NB4 (cell line): Measurements from ENCODE around the gene OSBP.

Source experiments
- CTCF ChIP-seq: IDR thresholded peaks from one replicate; pipeline ENCODE4 v1.5.1; 2012; ENCODE audit warnings: low read depth, low read length
- TF ChIP-seq, protein P1 (sequence below): IDR thresholded peaks from 2 replicates; pipeline ENCODE4 v1.6.1; 2011; ENCODE audit warnings: low read depth, low read length

GRCh38 chr11:59578369-59578768 is 37.2 kb downstream of the OSBP start:
- TF ChIP-seq, protein P1, sequence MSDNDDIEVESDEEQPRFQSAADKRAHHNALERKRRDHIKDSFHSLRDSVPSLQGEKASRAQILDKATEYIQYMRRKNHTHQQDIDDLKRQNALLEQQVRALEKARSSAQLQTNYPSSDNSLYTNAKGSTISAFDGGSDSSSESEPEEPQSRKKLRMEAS = no peak
- TF ChIP-seq CTCF = no peak
